ENCODE results near the gene TPP1.

TPP1 gene

DNA sequence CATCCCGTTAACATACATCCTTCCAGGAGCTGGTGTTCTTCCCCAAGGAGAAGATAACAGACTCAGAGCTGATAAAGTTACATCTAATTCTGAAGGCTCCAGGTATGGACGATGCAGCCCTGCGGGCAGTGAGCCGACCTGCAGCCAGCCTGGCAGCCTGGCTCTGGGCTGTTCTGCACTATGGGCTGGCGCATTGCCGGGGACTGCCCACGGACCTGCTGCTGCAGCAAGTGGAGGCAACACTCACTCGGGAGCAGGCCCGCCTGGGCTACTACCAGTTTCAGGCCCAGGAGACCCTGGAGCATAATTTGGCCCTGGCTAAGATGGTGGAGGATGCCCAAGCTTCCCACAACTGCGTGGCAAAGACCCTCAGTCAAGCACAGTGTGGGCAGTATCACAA is 55.6 kb downstream of the TPP1 start:
- H3K9me3 Mint-ChIP-seq: no peaks in the 10 kb centered on the region
- H3K4me3 Mint-ChIP-seq: no peak overlapping the region
- H3K36me3 Mint-ChIP-seq (ENCODE audit: low read depth): peaks cover 8% of the 10 kb centered on the region
- no peaks in the 10 kb centered on the region for H3K27me3 Mint-ChIP-seq (ENCODE audit: low read depth)
- H3K27ac Mint-ChIP-seq: no peak overlapping the region
- H3K4me1 Mint-ChIP-seq (ENCODE audit: low read depth): no peaks in the 10 kb centered on the region

- no peak overlapping the region for H3K4me3 Mint-ChIP-seq
- H3K36me3 Mint-ChIP-seq (ENCODE audit: low read depth): peaks cover 8% of the 10 kb centered on the region
- H3K9me3 Mint-ChIP-seq: no peaks in the 10 kb centered on the region
- H3K4me1 Mint-ChIP-seq (ENCODE audit: low read depth): no peaks in the 10 kb centered on the region
- no peaks in the 10 kb centered on the region for H3K27me3 Mint-ChIP-seq (ENCODE audit: low read depth)
- no peak overlapping the region for H3K27ac Mint-ChIP-seq
These were observed 56.1 kb downstream of the TPP1 start for GRCh38 chr11:6563121-6563619.

All from T-helper 1 cell treated with Interleukin-12 subunit alpha and Interleukin-12 subunit beta and Interleukin-4 antibody, amounts not matched to agents 30 μg/mL and 1 μg/mL, for 36 hours (primary cell).